HepG2 (cell line): ENCODE results near the gene UFSP2. TPM values are rescaled to one million over a fixed set of nuclear protein-coding genes. Genes with fewer than 3 reads are reported as not detected.
A peak's percentile ranks its signal among the peaks of the same experiment; 100 is the strongest.

Experiments used
- ATAC-seq: fragments of 200-7000 bp; cut with Tn5 transposase; 3 replicates; pipeline ENCODE4 v1.9.1; 2020; ENCODE audit warnings: mild to moderate bottlenecking, moderate library complexity
- BruUV-seq: library from RNA; stranded (reverse); fragments of 400-500 nt; replicated peaks from 2 replicates; lab custom pipeline; 2021; lab: Mats Ljungman, UMichigan
- CTCF ChIA-PET: fragments of 300-600 bp; formaldehyde crosslinking; extraction: SDS; loops from one replicate; lab custom pipeline; 2021; ENCODE audit warnings: low total read pairs, inconsistent platforms, low intra/inter-chr PET ratio; lab: Yijun Ruan, JAX
- POLR2A ChIA-PET: fragments of 350-600 bp; sonication (Branson Sonifier 250); formaldehyde crosslinking; loops from one replicate; lab custom pipeline; 2020; ENCODE audit warnings: antibody characterized with exemption, inconsistent platforms; lab: Yijun Ruan, JAX
- DNase-seq: peaks from one replicate; pipeline ENCODE4 v3.0.0-alpha.2; 2015; ENCODE audit warnings: low spot score
- FAIRE-seq: peaks from 3 replicates; lab custom pipeline; 2011; peaks lifted over from hg19 to GRCh38; lab: Jason Lieb, UNC
- H2AFZ ChIP-seq: one replicate; pipeline ENCODE4 v1.6.1; 2011; ENCODE audit warnings: low read length, inconsistent platforms
- H3K27ac ChIP-seq: fragments of 300-600 bp; 3 replicates; pipeline ENCODE4 v1.8.0; 2011; ENCODE audit warnings: mixed run types, mild to moderate bottlenecking, mixed read lengths, low read length, inconsistent platforms; ENCODE audit not compliant: insufficient read depth; ENCODE audit errors: extremely low read length
- H3K27me3 ChIP-seq, 2 experiments: fragments of 200-600 bp in 1 of 2; 2 replicates in 1 of 2; 3 replicates in 1 of 2; pipeline versions ENCODE4 v1.6.0 to v1.8.0; 2011; ENCODE audit warnings: low read length in 2 of 2, mild to moderate bottlenecking in 2 of 2, moderate library complexity in 2 of 2, inconsistent platforms in 1 of 2; ENCODE audit not compliant: insufficient read depth in 2 of 2, control insufficient read depth in 1 of 2
- H3K36me3 ChIP-seq, 2 experiments: fragments of 200-600 bp in 1 of 2; replicated peaks in 1 of 2; 2 replicates in 1 of 2; 3 replicates in 1 of 2; pipeline versions ENCODE4 v1.5.1 to v1.8.0; 2011; ENCODE audit warnings: low read length in 2 of 2, inconsistent platforms in 1 of 2; ENCODE audit not compliant: insufficient read depth in 2 of 2, control insufficient read depth in 1 of 2
- H3K4me1 ChIP-seq: 2 replicates; pipeline ENCODE4 v1.5.1; 2012; ENCODE audit warnings: low read length, inconsistent platforms; ENCODE audit not compliant: insufficient read depth
- H3K4me2 ChIP-seq: 2 replicates; pipeline ENCODE4 v1.6.0; 2011; ENCODE audit warnings: low read depth, low read length, inconsistent platforms
- H3K4me3 ChIP-seq, 3 experiments: fragments of 200-600 bp in 1 of 3; sonication (generic), shearing (Covaris generic) in 1 of 3; replicated peaks in 1 of 3; 2 replicates each; pipeline ENCODE4 v1.5.1; 2011 to 2016; ENCODE audit warnings: low read length in 3 of 3, inconsistent platforms in 2 of 3, low read depth in 2 of 3, mild to moderate bottlenecking in 2 of 3, control low read depth in 1 of 3, mixed read lengths in 1 of 3; ENCODE audit not compliant: insufficient read depth in 1 of 3
- H3K79me2 ChIP-seq: one replicate; pipeline ENCODE4 v1.6.1; 2011; ENCODE audit warnings: low read length, inconsistent platforms; ENCODE audit not compliant: insufficient read depth
- H3K9ac ChIP-seq: 2 replicates; pipeline ENCODE4 v1.6.0; 2011; ENCODE audit warnings: mild to moderate bottlenecking, low read depth, low read length, inconsistent platforms; ENCODE audit not compliant: insufficient read depth
- H3K9me3 ChIP-seq: 2 replicates; pipeline ENCODE4 v1.5.1; 2012; ENCODE audit warnings: mild to moderate bottlenecking, low read length
- H4K20me1 ChIP-seq: 2 replicates; pipeline ENCODE4 v1.6.0; 2011; ENCODE audit warnings: inconsistent platforms, mild to moderate bottlenecking, low read length, moderate library complexity; ENCODE audit not compliant: insufficient read depth
- ARNTL ChIP-seq: sonication (generic); formaldehyde crosslinking; IDR thresholded peaks from 2 replicates; pipeline ENCODE4 v1.4.0; 2020; ENCODE audit warnings: mild to moderate bottlenecking, missing genetic modification reagents
- CERS6 ChIP-seq: sonication (generic); formaldehyde crosslinking; IDR thresholded peaks from 2 replicates; pipeline ENCODE4 v1.5.0; 2020; ENCODE audit warnings: missing genetic modification reagents
- HOXA7 ChIP-seq: sonication (generic); formaldehyde crosslinking; IDR thresholded peaks from 2 replicates; pipeline ENCODE4 v1.8.1; 2022; ENCODE audit warnings: mild to moderate bottlenecking, missing genetic modification reagents, moderate library complexity
- NONO ChIP-seq, 2 experiments: fragments of 450-650 bp in 1 of 2; sonication (generic) in 1 of 2; formaldehyde crosslinking in 1 of 2; IDR thresholded peaks in 1 of 2; conservative IDR thresholded peaks in 1 of 2; 2 replicates each; pipeline versions ENCODE4 v1.6.1 to v1.8.0; 2017 to 2022; ENCODE audit warnings: mild to moderate bottlenecking in 1 of 2, missing genetic modification reagents in 1 of 2, moderate library complexity in 1 of 2
- PITX1 ChIP-seq: sonication (generic); formaldehyde crosslinking; IDR thresholded peaks from 2 replicates; pipeline ENCODE4 v1.5.1; 2020; ENCODE audit warnings: mild to moderate bottlenecking, missing genetic modification reagents
- REST ChIP-seq, 2 experiments: IDR thresholded peaks; 2 replicates each; pipeline ENCODE4 v1.6.1; 2011 to 2012; ENCODE audit warnings: low read length in 2 of 2, borderline replicate concordance in 1 of 2, low read depth in 1 of 2, mild to moderate bottlenecking in 1 of 2, moderate library complexity in 1 of 2
- SIX1 ChIP-seq: sonication (generic); formaldehyde crosslinking; IDR thresholded peaks from 2 replicates; pipeline ENCODE4 v1.4.0; 2020; ENCODE audit warnings: missing genetic modification reagents, borderline replicate concordance
- SOX6 ChIP-seq, 2 experiments: fragments of 450-650 bp in 1 of 2; sonication (generic) in 1 of 2; formaldehyde crosslinking in 1 of 2; IDR thresholded peaks; 2 replicates each; pipeline versions ENCODE4 v1.4.0 to v1.6.1; 2017 to 2020; ENCODE audit warnings: antibody characterized with exemption in 1 of 2, mild to moderate bottlenecking in 1 of 2, missing genetic modification reagents in 1 of 2
- ZKSCAN5 ChIP-seq: sonication (generic); formaldehyde crosslinking; IDR thresholded peaks from 2 replicates; pipeline ENCODE4 v1.5.1; 2020; ENCODE audit warnings: mild to moderate bottlenecking, missing genetic modification reagents
- ZNF720 ChIP-seq: sonication (generic); formaldehyde crosslinking; IDR thresholded peaks from 2 replicates; pipeline ENCODE4 v1.4.0; 2020; ENCODE audit warnings: missing genetic modification reagents
- ZNF776 ChIP-seq: sonication (generic); formaldehyde crosslinking; IDR thresholded peaks from 2 replicates; pipeline ENCODE4 v1.4.0; 2020; ENCODE audit warnings: mild to moderate bottlenecking, missing genetic modification reagents
- WGBS: methylation state at CpG from one replicate; pipeline ENCODE4 v1.1.6; 2017; ENCODE audit warnings: low lambda C conversion rate; 5-methylcytosine and 5-hydroxymethylcytosine counted together
- in situ Hi-C: cut with HindIII; loops from 2 replicates; pipeline ENCODE4 v1.10.0; 2017; ENCODE audit warnings: low pct_unique_long_range_greater_than_20kb; ENCODE audit not compliant: extremely low pct_ligation_motif_present
- intact Hi-C: fragments of 100-400 bp; cut with micrococcal nuclease; formaldehyde crosslinking; loops from one replicate; pipeline ENCODE4 v1.10.0; 2022; ENCODE audit not compliant: unreplicated experiment
- polyA plus RNA-seq, 8 experiments: library from polyadenylated mRNA; depleted of rRNA in 3 of 8; stranded (reverse) in 7 of 8; unstranded in 1 of 8; fragments of >200 nt; fragmentation: Illumina TruSeq in 4 of 8; extraction: Trizol in 4 of 8; gene quantifications; 2 replicates each; pipeline versions ENCODE4 v1.2.1 to v1.2.3, GENCODE V29; 2011 to 2016; ENCODE audit warnings: low read depth in 4 of 8, missing spikeins in 1 of 8, mixed read lengths in 1 of 8; ENCODE audit not compliant: insufficient read depth in 1 of 8
- total RNA-seq, 5 experiments: library from RNA; depleted of rRNA; stranded (reverse); fragments of >200 nt; fragmentation: Illumina TruSeq; extraction: Trizol; gene quantifications; 2 replicates each; pipeline ENCODE4 v1.2.3, GENCODE V29; 2016; ENCODE audit warnings: low read depth in 1 of 5
- TF ChIP-seq, protein P1 (sequence below): sonication (generic); formaldehyde crosslinking; conservative IDR thresholded peaks from 2 replicates; pipeline ENCODE4 v1.4.0; 2020; ENCODE audit warnings: mild to moderate bottlenecking, missing genetic modification reagents, moderate library complexity
- TF ChIP-seq, protein P2 (sequence below): sonication (generic); formaldehyde crosslinking; IDR thresholded peaks from 2 replicates; pipeline ENCODE4 v1.4.0; 2020; ENCODE audit warnings: missing genetic modification reagents, borderline replicate concordance

UFSP2 gene
- total and polyA plus RNA-seq, 2 of the 13 experiments (the other 11 are each of a cell fraction or from before 2014, with no cell fraction given), result 24.1 to 32.3 TPM

GRCh38 chr4:185457136-185457535, 31.4 kb upstream of the UFSP2 start:
- FAIRE-seq (no peak), DNase-seq (no peak)

More at GRCh38 chr4:185457136-185457535, 31.4 kb upstream of the UFSP2 start:
- whole genome bisulfite sequencing, result 0% methylated on average over 3 of the region's 3 CpGs
- Histone ChIP-seq H3K4me3 (no peak overlapping the region), H3K27me3 (peaks cover 0 to 13% of the 10 kb centered on the region in 2 experiments; a peak in 1 of 5 replicates), H4K20me1 (no peaks in the 10 kb centered on the region), H2AFZ (no peak overlapping the region), H3K4me2 (no peak overlapping the region), H3K27ac (no peak overlapping the region), H3K79me2 (no peaks in the 10 kb centered on the region), H3K9ac (no peak overlapping the region), H3K36me3 (no peaks in the 10 kb centered on the region), H3K4me1 (peaks cover 10% of the 10 kb centered on the region), H3K9me3 (no peaks in the 10 kb centered on the region)
- ATAC-seq, result peak; percentile 69
- in situ Hi-C loops, result loop anchor here (25.0 kb wide), 1 partner anchor 580 kb away; no protein-coding TSS in a partner anchor
- ChIA-PET CTCF (no interaction called here), POLR2A (no interaction called here)
- no peak for TF ChIP-seq ZKSCAN5 (CRISPR knock-in tag)
- TF ChIP-seq ARNTL (CRISPR knock-in tag), result no peak
- TF ChIP-seq CERS6 (CRISPR knock-in tag), result no peak
- TF ChIP-seq, protein P1, sequence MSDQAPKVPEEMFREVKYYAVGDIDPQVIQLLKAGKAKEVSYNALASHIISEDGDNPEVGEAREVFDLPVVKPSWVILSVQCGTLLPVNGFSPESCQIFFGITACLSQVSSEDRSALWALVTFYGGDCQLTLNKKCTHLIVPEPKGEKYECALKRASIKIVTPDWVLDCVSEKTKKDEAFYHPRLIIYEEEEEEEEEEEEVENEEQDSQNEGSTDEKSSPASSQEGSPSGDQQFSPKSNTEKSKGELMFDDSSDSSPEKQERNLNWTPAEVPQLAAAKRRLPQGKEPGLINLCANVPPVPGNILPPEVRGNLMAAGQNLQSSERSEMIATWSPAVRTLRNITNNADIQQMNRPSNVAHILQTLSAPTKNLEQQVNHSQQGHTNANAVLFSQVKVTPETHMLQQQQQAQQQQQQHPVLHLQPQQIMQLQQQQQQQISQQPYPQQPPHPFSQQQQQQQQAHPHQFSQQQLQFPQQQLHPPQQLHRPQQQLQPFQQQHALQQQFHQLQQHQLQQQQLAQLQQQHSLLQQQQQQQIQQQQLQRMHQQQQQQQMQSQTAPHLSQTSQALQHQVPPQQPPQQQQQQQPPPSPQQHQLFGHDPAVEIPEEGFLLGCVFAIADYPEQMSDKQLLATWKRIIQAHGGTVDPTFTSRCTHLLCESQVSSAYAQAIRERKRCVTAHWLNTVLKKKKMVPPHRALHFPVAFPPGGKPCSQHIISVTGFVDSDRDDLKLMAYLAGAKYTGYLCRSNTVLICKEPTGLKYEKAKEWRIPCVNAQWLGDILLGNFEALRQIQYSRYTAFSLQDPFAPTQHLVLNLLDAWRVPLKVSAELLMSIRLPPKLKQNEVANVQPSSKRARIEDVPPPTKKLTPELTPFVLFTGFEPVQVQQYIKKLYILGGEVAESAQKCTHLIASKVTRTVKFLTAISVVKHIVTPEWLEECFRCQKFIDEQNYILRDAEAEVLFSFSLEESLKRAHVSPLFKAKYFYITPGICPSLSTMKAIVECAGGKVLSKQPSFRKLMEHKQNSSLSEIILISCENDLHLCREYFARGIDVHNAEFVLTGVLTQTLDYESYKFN (CRISPR knock-in tag), result no peak
- TF ChIP-seq SOX6 (IDR thresholded peaks at IDR 0.05), result no peak
- TF ChIP-seq SOX6 (CRISPR knock-in tag; IDR thresholded peaks at IDR 0.05), result no peak
- TF ChIP-seq NONO (IDR thresholded peaks at IDR 0.05), result no peak
- no peak for TF ChIP-seq NONO (CRISPR knock-in tag; conservative IDR thresholded peaks at IDR 0.05)
- no peak for TF ChIP-seq PITX1
- no peak for TF ChIP-seq HOXA7 (CRISPR knock-in tag)
- TF ChIP-seq, protein P2, sequence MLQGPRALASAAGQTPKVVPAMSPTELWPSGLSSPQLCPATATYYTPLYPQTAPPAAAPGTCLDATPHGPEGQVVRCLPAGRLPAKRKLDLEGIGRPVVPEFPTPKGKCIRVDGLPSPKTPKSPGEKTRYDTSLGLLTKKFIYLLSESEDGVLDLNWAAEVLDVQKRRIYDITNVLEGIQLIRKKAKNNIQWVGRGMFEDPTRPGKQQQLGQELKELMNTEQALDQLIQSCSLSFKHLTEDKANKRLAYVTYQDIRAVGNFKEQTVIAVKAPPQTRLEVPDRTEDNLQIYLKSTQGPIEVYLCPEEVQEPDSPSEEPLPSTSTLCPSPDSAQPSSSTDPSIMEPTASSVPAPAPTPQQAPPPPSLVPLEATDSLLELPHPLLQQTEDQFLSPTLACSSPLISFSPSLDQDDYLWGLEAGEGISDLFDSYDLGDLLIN (CRISPR knock-in tag), result no peak
- no peak for TF ChIP-seq ZNF720 (CRISPR knock-in tag)
- TF ChIP-seq ZNF776 (CRISPR knock-in tag), result no peak
- TF ChIP-seq REST (IDR thresholded peaks at IDR 0.05; ENCODE audit: borderline replicate concordance in 1 of 2, low read depth in 1 of 2, low read length in 2 of 2), result no peak
- TF ChIP-seq SIX1 (CRISPR knock-in tag), result no peak
- intact Hi-C loops, result no loop called here
- BruUV-seq, result no TSS peak
